Endodermal cell (in vitro differentiated cells): Measurements from ENCODE around the gene HCRTR2. TPM values are rescaled to one million over a fixed set of nuclear protein-coding genes. Genes with fewer than 3 reads are reported as not detected.

Experiments used
- DNase-seq: peaks from one replicate; pipeline ENCODE4 v3.0.0-alpha.2; 2017
- H3K27ac ChIP-seq: 2 replicates; pipeline ENCODE4 v1.5.1; 2013; ENCODE audit warnings: mild to moderate bottlenecking, low read depth, low read length, moderate library complexity
- H3K27me3 ChIP-seq: 2 replicates; pipeline ENCODE4 v1.6.1; 2013; ENCODE audit warnings: mild to moderate bottlenecking, low read length, moderate library complexity; ENCODE audit not compliant: insufficient read depth, control insufficient read depth, poor library complexity, severe bottlenecking
- H3K36me3 ChIP-seq: 2 replicates; pipeline ENCODE4 v1.7.0; 2013; ENCODE audit warnings: mild to moderate bottlenecking, low read length, moderate library complexity; ENCODE audit not compliant: control insufficient read depth, insufficient read depth
- H3K4me1 ChIP-seq: one replicate; pipeline ENCODE4 v1.7.0; 2013; ENCODE audit warnings: low read length; ENCODE audit not compliant: control insufficient read depth, insufficient read depth
- H3K4me3 ChIP-seq: 2 replicates; pipeline ENCODE4 v1.5.1; 2013; ENCODE audit warnings: mild to moderate bottlenecking, low read length, moderate library complexity
- H3K9ac ChIP-seq: 2 replicates; pipeline ENCODE4 v1.6.1; 2013; ENCODE audit warnings: mild to moderate bottlenecking, low read length, moderate library complexity; ENCODE audit not compliant: poor library complexity, severe bottlenecking; ENCODE audit errors: extremely low read depth
- H3K9me3 ChIP-seq: 2 replicates; pipeline ENCODE4 v1.6.1; 2013; ENCODE audit warnings: mild to moderate bottlenecking, low read length, moderate library complexity; ENCODE audit not compliant: control insufficient read depth
- H3K27ac Mint-ChIP-seq: 2 replicates; pipeline ENCODE4 v1.8.0; 2020; ENCODE audit warnings: mixed read lengths
- H3K27me3 Mint-ChIP-seq: 2 replicates; pipeline ENCODE4 v1.8.0; 2021; ENCODE audit warnings: mild to moderate bottlenecking, mixed read lengths; ENCODE audit not compliant: insufficient read depth
- H3K36me3 Mint-ChIP-seq: 2 replicates; pipeline ENCODE4 v1.8.0; 2020; ENCODE audit warnings: low read depth, mixed read lengths
- H3K4me1 Mint-ChIP-seq: 2 replicates; pipeline ENCODE4 v1.8.0; 2020; ENCODE audit warnings: mixed read lengths
- H3K4me3 Mint-ChIP-seq: 2 replicates; pipeline ENCODE4 v1.8.0; 2020; ENCODE audit warnings: mild to moderate bottlenecking, moderate library complexity, mixed read lengths
- H3K9me3 Mint-ChIP-seq: 2 replicates; pipeline ENCODE4 v1.8.0; 2020; ENCODE audit warnings: mild to moderate bottlenecking, mixed read lengths
- WGBS, 2 experiments: methylation state at CpG; one replicate each; pipeline versions ENCODE4 v1.1.5 to v1.1.7; 2013; ENCODE audit warnings: missing lambda C conversion rate in 2 of 2, mixed read lengths in 1 of 2; ENCODE audit not compliant: insufficient coverage in 1 of 2, insufficient read length in 1 of 2; 5-methylcytosine and 5-hydroxymethylcytosine counted together
- total RNA-seq, 2 donors: library from RNA; stranded (reverse); fragmentation: NEBNext Ultra II Directional in 1 of 2; extraction: Animal tissue kit (Norgen Biotek cat#: 25700) in 1 of 2; gene quantifications; 2 replicates in 1 of 2; 3 replicates in 1 of 2; pipeline ENCODE4 v1.2.1, GENCODE V29; 2021
- TF ChIP-seq, protein P1 (sequence below): fragments of 200-600 bp; sonication (generic); conservative IDR thresholded peaks from 2 replicates; pipeline ENCODE4 v1.5.0; 2021; ENCODE audit warnings: antibody characterized with exemption, mild to moderate bottlenecking

The HCRTR2 gene
- total RNA-seq, 2 donors from 2014 or later = 0.29 TPM; not detected in 1

GRCh38 chr6:55175078-55176049 is 1.0 kb downstream of the HCRTR2 start:
- Mint-ChIP-seq H3K9me3 (no peaks in the 10 kb centered on the region), H3K4me1 (peaks cover 8% of the 10 kb centered on the region), H3K4me3 (peak overlapping the region; percentile 66), H3K27ac (no peak overlapping the region), H3K36me3 (no peaks in the 10 kb centered on the region), H3K27me3 (peaks cover 40% of the 10 kb centered on the region)
- WGBS, 2 experiments = 7 to 15% methylated on average over 4 to 8 of the region's 11 CpGs
- H3K4me1 ChIP-seq = no peaks in the 10 kb centered on the region
- peak; percentile 54 for DNase-seq
- peaks cover 43% of the 10 kb centered on the region for H3K27me3 ChIP-seq
- TF ChIP-seq, protein P1, sequence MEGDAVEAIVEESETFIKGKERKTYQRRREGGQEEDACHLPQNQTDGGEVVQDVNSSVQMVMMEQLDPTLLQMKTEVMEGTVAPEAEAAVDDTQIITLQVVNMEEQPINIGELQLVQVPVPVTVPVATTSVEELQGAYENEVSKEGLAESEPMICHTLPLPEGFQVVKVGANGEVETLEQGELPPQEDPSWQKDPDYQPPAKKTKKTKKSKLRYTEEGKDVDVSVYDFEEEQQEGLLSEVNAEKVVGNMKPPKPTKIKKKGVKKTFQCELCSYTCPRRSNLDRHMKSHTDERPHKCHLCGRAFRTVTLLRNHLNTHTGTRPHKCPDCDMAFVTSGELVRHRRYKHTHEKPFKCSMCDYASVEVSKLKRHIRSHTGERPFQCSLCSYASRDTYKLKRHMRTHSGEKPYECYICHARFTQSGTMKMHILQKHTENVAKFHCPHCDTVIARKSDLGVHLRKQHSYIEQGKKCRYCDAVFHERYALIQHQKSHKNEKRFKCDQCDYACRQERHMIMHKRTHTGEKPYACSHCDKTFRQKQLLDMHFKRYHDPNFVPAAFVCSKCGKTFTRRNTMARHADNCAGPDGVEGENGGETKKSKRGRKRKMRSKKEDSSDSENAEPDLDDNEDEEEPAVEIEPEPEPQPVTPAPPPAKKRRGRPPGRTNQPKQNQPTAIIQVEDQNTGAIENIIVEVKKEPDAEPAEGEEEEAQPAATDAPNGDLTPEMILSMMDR = peak; percentile 58
- H3K9ac ChIP-seq = no peak overlapping the region
- no peaks in the 10 kb centered on the region for H3K36me3 ChIP-seq
- no peak overlapping the region for H3K27ac ChIP-seq
- peak overlapping the region; percentile 87 for H3K4me3 ChIP-seq
- no peaks in the 10 kb centered on the region for H3K9me3 ChIP-seq

GRCh38 chr6:55176958-55177357 is 2.6 kb downstream of the HCRTR2 start:
- peak; percentile 63 for DNase-seq
- Histone ChIP-seq H3K36me3 (no peaks in the 10 kb centered on the region), H3K4me1 (no peaks in the 10 kb centered on the region), H3K27ac (no peak overlapping the region), H3K4me3 (no peak overlapping the region), H3K9ac (no peak overlapping the region), H3K27me3 (peaks cover 43% of the 10 kb centered on the region), H3K9me3 (no peaks in the 10 kb centered on the region)
- H3K27me3 Mint-ChIP-seq = peaks cover 38% of the 10 kb centered on the region
- no peaks in the 10 kb centered on the region for H3K36me3 Mint-ChIP-seq
- no peak overlapping the region for H3K27ac Mint-ChIP-seq
- TF ChIP-seq, protein P1 = no peak
- no peak overlapping the region for H3K4me3 Mint-ChIP-seq
- no peaks in the 10 kb centered on the region for H3K9me3 Mint-ChIP-seq
- peaks cover 8% of the 10 kb centered on the region for H3K4me1 Mint-ChIP-seq

GRCh38 chr6:55180258-55180657 is 5.9 kb downstream of the HCRTR2 start:
- Mint-ChIP-seq H3K9me3 (no peaks in the 10 kb centered on the region), H3K36me3 (no peaks in the 10 kb centered on the region)

More at GRCh38 chr6:55180258-55180657, 5.9 kb downstream of the HCRTR2 start:
- Histone ChIP-seq H3K4me3 (no peak overlapping the region), H3K27me3 (peaks cover 12% of the 10 kb centered on the region), H3K9me3 (no peaks in the 10 kb centered on the region), H3K9ac (no peak overlapping the region), H3K36me3 (no peaks in the 10 kb centered on the region), H3K4me1 (no peaks in the 10 kb centered on the region), H3K27ac (no peak overlapping the region)
- peaks cover 6% of the 10 kb centered on the region for H3K4me1 Mint-ChIP-seq
- TF ChIP-seq, protein P1 = no peak
- no peak overlapping the region for H3K27ac Mint-ChIP-seq
- no peak for DNase-seq
- H3K4me3 Mint-ChIP-seq = no peak overlapping the region
- WGBS, 2 experiments = 100% methylated on average over 1 of the region's 1 CpG
- peaks cover 12% of the 10 kb centered on the region for H3K27me3 Mint-ChIP-seq
